BJ (cell line): ENCODE data around the gene ALG2. TPM values are rescaled to one million over a fixed set of nuclear protein-coding genes. Genes with fewer than 3 reads are reported as not detected.

ENCODE experiments used
- CTCF ChIA-PET: fragments of 350-600 bp; formaldehyde crosslinking; extraction: SDS; loops from one replicate; lab custom pipeline; 2021; ENCODE audit warnings: antibody characterized with exemption, inconsistent platforms; lab: Yijun Ruan, JAX
- POLR2A ChIA-PET: fragments of 300-600 bp; sonication (Branson Sonifier 250); formaldehyde crosslinking; extraction: SDS; loops from one replicate; lab custom pipeline; 2021; ENCODE audit warnings: antibody characterized with exemption; lab: Charles Lee
- DNase-seq: peaks from one replicate; pipeline ENCODE4 v3.0.0-alpha.2; 2011; ENCODE audit warnings: low read depth
- H3K27me3 ChIP-seq: 2 replicates; pipeline ENCODE4 v1.6.0; 2011; ENCODE audit warnings: low read length; ENCODE audit not compliant: control insufficient read depth, insufficient read depth
- H3K36me3 ChIP-seq: 2 replicates; pipeline ENCODE4 v1.5.1; 2011; ENCODE audit warnings: low read length; ENCODE audit not compliant: control insufficient read depth, insufficient read depth
- H3K4me3 ChIP-seq: 2 replicates; pipeline ENCODE4 v1.5.1; 2011; ENCODE audit warnings: low read depth, mild to moderate bottlenecking, control low read depth, low read length
- polyA plus RNA-seq: library from polyadenylated mRNA; depleted of rRNA; stranded (reverse); fragments of >200 nt; gene quantifications from 2 replicates; pipeline ENCODE4 v1.2.3, GENCODE V29; 2011
- TF ChIP-seq, protein P1 (sequence below): IDR thresholded peaks from 2 replicates; pipeline ENCODE4 v1.5.1; 2011; ENCODE audit warnings: low read depth, mild to moderate bottlenecking, control low read depth, inconsistent platforms, low read length, moderate library complexity; ENCODE audit not compliant: insufficient read depth

Gene ALG2
- polyA plus RNA-seq, 1 experiment: 47.6 TPM

DNA sequence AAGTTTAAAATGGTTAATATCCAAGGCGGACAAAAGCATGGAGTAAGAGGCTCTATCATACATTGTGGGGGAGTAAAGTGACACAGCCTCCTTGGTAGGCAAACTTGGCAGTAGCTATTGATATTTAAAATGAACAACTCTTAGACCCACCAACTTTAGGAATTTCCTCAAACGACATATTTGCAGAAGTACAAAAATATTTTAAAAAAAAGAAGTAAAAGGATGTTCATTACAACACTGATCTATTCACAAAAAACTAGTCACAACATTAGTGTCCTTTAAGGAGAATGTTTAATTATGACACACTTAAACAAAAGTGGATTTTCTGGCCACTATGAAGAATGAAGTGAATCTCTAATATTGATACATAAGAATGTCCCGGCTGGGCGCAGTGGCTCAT lies 1.7 kb downstream of the ALG2 start:
- no peak overlapping the region for H3K4me3 ChIP-seq
- no peak for DNase-seq
- TF ChIP-seq, protein P1, sequence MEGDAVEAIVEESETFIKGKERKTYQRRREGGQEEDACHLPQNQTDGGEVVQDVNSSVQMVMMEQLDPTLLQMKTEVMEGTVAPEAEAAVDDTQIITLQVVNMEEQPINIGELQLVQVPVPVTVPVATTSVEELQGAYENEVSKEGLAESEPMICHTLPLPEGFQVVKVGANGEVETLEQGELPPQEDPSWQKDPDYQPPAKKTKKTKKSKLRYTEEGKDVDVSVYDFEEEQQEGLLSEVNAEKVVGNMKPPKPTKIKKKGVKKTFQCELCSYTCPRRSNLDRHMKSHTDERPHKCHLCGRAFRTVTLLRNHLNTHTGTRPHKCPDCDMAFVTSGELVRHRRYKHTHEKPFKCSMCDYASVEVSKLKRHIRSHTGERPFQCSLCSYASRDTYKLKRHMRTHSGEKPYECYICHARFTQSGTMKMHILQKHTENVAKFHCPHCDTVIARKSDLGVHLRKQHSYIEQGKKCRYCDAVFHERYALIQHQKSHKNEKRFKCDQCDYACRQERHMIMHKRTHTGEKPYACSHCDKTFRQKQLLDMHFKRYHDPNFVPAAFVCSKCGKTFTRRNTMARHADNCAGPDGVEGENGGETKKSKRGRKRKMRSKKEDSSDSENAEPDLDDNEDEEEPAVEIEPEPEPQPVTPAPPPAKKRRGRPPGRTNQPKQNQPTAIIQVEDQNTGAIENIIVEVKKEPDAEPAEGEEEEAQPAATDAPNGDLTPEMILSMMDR: no peak
- H3K27me3 ChIP-seq: no peaks in the 10 kb centered on the region
- ChIA-PET CTCF (interaction anchor here (1.1 kb wide), 1 partner anchor 35 kb away, joined by 4 read pairs; no protein-coding TSS in a partner anchor), POLR2A (no interaction called here)
- H3K36me3 ChIP-seq: no peaks in the 10 kb centered on the region

DNA sequence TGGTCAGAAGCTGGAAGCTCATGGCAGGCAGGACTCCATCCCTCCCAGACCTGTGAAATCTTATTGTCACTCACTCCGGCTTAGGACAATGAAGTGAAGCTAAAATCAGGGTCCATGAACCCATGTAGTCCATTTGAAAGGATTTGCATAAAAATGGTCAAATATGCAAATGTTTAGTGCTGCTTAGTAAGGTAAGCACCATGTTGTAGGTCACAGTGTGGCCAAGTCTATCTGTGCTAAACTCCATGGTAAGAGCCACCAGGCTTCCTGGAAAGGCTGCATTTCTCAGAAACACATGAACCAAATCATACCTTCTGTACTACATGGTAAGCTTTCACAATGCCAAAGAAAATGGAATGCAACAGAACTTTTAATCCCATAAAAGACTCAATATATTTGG lies 5.7 kb downstream of the ALG2 start:
- Histone ChIP-seq H3K4me3 (no peak overlapping the region), H3K27me3 (no peaks in the 10 kb centered on the region), H3K36me3 (no peaks in the 10 kb centered on the region; the same call in 1 of the 2 replicates)
- TF ChIP-seq, protein P1: no peak
- POLR2A ChIA-PET: no interaction called here
- CTCF ChIA-PET: interaction anchor here (1.0 kb wide), 1 partner anchor 17 kb away, joined by 4 read pairs; no protein-coding TSS in a partner anchor
- DNase-seq: no peak

DNA sequence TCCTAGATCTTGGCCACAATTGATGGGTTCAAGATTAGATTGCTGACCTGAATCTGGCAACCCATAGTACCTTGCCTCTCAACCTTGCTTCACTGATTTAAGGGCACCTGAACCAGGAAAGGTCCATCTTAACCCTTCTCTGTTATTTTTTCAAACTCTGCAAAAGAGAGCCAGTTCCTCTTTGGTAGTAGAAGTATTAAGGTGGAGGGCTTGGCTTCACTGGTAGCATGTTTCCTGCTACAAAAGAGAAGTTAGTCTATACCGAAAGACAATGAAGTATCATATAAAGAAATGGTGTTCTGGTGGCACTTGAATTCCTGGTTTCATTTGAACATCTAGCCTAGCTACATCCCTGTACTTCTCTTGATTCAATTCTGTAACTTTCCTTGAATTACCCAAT lies 8.5 kb downstream of the ALG2 start:
- ChIA-PET CTCF (interaction anchor here (0.6 to 1.2 kb wide), 2 partner anchors 28 to 1295 kb away, joined by 3 to 4 read pairs; no protein-coding TSS in a partner anchor), POLR2A (no interaction called here)
- Histone ChIP-seq H3K27me3 (no peaks in the 10 kb centered on the region), H3K4me3 (no peak overlapping the region), H3K36me3 (no peaks in the 10 kb centered on the region; the same call in 1 of the 2 replicates)
- DNase-seq: no peak
- TF ChIP-seq, protein P1: no peak

DNA sequence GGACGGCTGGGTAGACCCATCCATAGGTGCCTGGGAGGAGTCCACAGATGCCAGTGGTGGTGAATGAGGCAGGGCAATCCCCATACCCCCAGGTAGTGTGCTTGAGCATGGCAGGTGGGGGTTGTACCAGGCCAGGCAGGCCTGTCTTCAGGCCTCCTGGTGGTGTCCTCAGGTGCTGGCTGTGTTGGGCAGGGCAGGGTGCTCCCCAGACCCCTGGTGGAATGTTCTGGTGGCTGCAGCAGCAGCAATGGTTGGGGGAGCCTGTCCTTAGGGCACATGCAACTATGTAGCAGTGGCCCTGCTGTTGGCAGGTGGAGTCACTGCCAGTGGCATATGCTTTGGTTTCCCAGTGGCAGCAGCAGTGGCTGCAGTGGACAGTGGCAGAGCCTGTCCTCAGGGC lies 10.0 kb downstream of the ALG2 start:
- ChIA-PET POLR2A (no interaction called here), CTCF (no interaction called here)
- TF ChIP-seq, protein P1: no peak
- Histone ChIP-seq H3K27me3 (no peaks in the 10 kb centered on the region), H3K36me3 (no peaks in the 10 kb centered on the region; the same call in 1 of the 2 replicates), H3K4me3 (no peak overlapping the region)
- no peak for DNase-seq

DNA sequence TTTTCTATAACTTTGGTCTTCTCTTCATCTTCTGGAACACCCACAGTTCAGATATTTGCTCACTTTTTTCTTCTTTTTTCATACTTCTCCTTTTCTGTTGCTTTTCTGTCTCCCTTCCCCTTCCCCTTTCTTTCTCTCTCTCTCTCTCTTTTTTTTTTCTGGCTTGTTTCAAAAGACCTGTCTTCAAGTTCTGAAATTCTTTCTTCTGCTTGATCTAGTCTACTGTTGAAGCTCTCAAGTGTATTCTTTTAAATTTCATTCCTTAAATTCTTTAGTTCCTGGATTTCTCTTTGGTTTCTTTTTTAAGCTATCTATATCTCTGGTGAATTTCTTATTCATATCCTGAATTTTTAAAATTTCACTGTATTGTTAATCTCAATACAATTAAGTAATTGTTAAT lies 11.2 kb downstream of the ALG2 start:
- TF ChIP-seq, protein P1: no peak
- CTCF ChIA-PET: no interaction called here
- DNase-seq: no peak

More for the DNA sequence above, 11.2 kb downstream of the ALG2 start:
- POLR2A ChIA-PET: no interaction called here
- no peak overlapping the region for H3K4me3 ChIP-seq
- no peaks in the 10 kb centered on the region for H3K27me3 ChIP-seq
- H3K36me3 ChIP-seq: no peaks in the 10 kb centered on the region; the same call in 1 of the 2 replicates
